K562 (cell line): ENCODE results near the gene PPIL1. TPM values are rescaled to one million over a fixed set of nuclear protein-coding genes. Genes with fewer than 3 reads are reported as not detected.
A peak's percentile ranks its signal among the peaks of the same experiment; 100 is the strongest.

Experiments
- HLTF ChIP-seq: fragments of 450-650 bp; IDR thresholded peaks from 2 replicates; pipeline ENCODE4 v1.6.1; 2016
- MTA1 ChIP-seq: fragments of 450-650 bp; IDR thresholded peaks from 2 replicates; pipeline ENCODE4 v1.6.1; 2017; ENCODE audit warnings: borderline replicate concordance
- NFIX ChIP-seq: fragments of 250-450 bp; sonication (Bioruptor Pico); IDR thresholded peaks from 2 replicates; pipeline ENCODE4 v1.4.0; 2020; ENCODE audit warnings: low read depth, mild to moderate bottlenecking, moderate library complexity
- PHF20 ChIP-seq: fragments of 450-650 bp; IDR thresholded peaks from 2 replicates; pipeline ENCODE4 v1.6.1; 2018; ENCODE audit not compliant: partially characterized antibody
- TAF1 ChIP-seq: IDR thresholded peaks from 2 replicates; pipeline ENCODE4 v1.6.1; 2011; ENCODE audit warnings: mild to moderate bottlenecking, low read length, moderate library complexity; ENCODE audit not compliant: insufficient read depth, control insufficient read depth, severe bottlenecking; ENCODE audit errors: extremely low read depth
- THRAP3 ChIP-seq: fragments of 450-650 bp; IDR thresholded peaks from 2 replicates; pipeline ENCODE4 v1.6.1; 2016; ENCODE audit warnings: mild to moderate bottlenecking, inconsistent platforms, borderline replicate concordance
- ZBTB1 ChIP-seq: sonication (generic); formaldehyde crosslinking; IDR thresholded peaks from 2 replicates; pipeline ENCODE4 v1.8.1; 2023; ENCODE audit warnings: missing genetic modification reagents, low read depth, mild to moderate bottlenecking, borderline replicate concordance
- ZEB2 ChIP-seq: fragments of 450-650 bp; IDR thresholded peaks from 2 replicates; pipeline ENCODE4 v1.6.1; 2016
- ZNF197 ChIP-seq: fragments of 200-800 bp; sonication (Bioruptor generic); IDR thresholded peaks from 2 replicates; pipeline ENCODE4 v1.6.1; 2016; ENCODE audit warnings: low read depth, missing genetic modification characterization, missing compliant biosample characterization
- ZNF707 ChIP-seq: fragments of 250-450 bp; sonication (Bioruptor Pico); conservative IDR thresholded peaks from 2 replicates; pipeline ENCODE4 v1.8.0; 2022; ENCODE audit warnings: inconsistent platforms, mild to moderate bottlenecking, moderate library complexity
- polyA plus RNA-seq, 8 experiments: library from polyadenylated mRNA; depleted of rRNA in 4 of 8; stranded (reverse) in 5 of 8; unstranded in 3 of 8; fragments of >200 nt; fragmentation: Nextera tagmentation in 2 of 8; fragmentation: Illumina TruSeq in 1 of 8; extraction: Ambion mirVana in 2 of 8; extraction: Trizol in 1 of 8; gene quantifications; 2 replicates each; pipeline versions ENCODE4 v1.2.1 to v1.2.3, GENCODE V29; 2011 to 2014; ENCODE audit warnings: inconsistent platforms in 1 of 8, missing spikeins in 1 of 8
- total RNA-seq, 7 experiments: library from RNA; depleted of rRNA in 6 of 7; stranded (reverse); fragments of >200 nt in 6 of 7; fragmentation: Illumina TruSeq in 2 of 7; extraction: Trizol in 2 of 7; gene quantifications; 2 replicates each; pipeline versions ENCODE4 v1.2.1 to v1.2.3, GENCODE V29; 2011 to 2021; ENCODE audit warnings: low replicate concordance in 1 of 7
- TF ChIP-seq, protein P1 (sequence below): fragments of 450-650 bp; IDR thresholded peaks from 2 replicates; pipeline ENCODE4 v1.6.1; 2016; ENCODE audit warnings: low read depth
- TF ChIP-seq, protein P2 (sequence below): fragments of 250-450 bp; sonication (Bioruptor Pico); IDR thresholded peaks from 2 replicates; pipeline ENCODE4 v1.5.0; 2020; ENCODE audit warnings: mild to moderate bottlenecking
- TF ChIP-seq, protein P3 (sequence below): fragments of 250-450 bp; sonication (Bioruptor Pico); IDR thresholded peaks from 2 replicates; pipeline ENCODE4 v1.5.0; 2022; ENCODE audit warnings: mild to moderate bottlenecking
- TF ChIP-seq, protein P4 (sequence below): sonication (generic); formaldehyde crosslinking; IDR thresholded peaks from 2 replicates; pipeline ENCODE4 v1.8.0; 2022; ENCODE audit warnings: missing genetic modification reagents, mild to moderate bottlenecking, borderline replicate concordance

PPIL1 gene
- total and polyA plus RNA-seq, 9 of the 15 experiments (the other 6 are each of a cell fraction or from before 2014, with no cell fraction given), result 65.8 to 205 (median 130) TPM

DNA sequence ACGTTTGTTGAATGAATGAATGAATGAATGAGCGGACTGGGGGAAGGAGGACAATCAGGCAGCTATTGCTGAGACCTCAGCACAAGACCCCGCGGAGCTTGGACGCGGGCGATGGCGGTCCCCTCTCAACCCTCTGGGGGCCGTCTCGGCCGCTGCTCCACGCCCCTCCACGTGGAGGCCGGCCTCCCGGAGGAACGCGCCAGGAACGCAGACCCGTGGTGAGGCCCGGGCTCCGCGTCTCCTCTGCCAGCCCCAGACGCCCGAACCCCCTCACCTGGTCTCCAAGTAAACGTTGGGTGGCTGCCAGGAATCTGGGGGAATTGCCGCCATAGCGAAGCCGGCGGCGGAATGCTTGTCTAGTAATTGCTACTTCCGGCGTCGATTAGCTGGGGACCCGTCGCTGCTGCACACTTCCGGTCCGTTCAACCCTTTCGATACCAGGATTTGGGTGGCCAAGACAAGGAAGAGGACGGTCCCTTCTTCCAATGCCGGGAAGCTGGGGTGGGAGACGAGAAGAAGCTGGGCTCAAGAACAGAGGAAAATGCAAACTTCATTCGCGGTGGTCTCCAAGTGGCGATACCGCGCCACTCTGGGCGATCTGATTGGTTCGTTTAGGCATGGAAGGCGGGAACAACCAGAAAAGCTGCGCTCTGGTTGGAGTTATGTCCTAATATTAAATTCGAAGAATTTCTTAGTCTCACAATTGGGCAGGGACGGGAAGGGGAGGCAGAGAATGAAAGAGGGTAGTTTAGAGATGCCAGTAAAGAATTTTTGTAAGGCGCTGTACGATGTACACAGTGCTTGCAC, at the start of gene PPIL1 (continued):
- TF ChIP-seq, protein P1, sequence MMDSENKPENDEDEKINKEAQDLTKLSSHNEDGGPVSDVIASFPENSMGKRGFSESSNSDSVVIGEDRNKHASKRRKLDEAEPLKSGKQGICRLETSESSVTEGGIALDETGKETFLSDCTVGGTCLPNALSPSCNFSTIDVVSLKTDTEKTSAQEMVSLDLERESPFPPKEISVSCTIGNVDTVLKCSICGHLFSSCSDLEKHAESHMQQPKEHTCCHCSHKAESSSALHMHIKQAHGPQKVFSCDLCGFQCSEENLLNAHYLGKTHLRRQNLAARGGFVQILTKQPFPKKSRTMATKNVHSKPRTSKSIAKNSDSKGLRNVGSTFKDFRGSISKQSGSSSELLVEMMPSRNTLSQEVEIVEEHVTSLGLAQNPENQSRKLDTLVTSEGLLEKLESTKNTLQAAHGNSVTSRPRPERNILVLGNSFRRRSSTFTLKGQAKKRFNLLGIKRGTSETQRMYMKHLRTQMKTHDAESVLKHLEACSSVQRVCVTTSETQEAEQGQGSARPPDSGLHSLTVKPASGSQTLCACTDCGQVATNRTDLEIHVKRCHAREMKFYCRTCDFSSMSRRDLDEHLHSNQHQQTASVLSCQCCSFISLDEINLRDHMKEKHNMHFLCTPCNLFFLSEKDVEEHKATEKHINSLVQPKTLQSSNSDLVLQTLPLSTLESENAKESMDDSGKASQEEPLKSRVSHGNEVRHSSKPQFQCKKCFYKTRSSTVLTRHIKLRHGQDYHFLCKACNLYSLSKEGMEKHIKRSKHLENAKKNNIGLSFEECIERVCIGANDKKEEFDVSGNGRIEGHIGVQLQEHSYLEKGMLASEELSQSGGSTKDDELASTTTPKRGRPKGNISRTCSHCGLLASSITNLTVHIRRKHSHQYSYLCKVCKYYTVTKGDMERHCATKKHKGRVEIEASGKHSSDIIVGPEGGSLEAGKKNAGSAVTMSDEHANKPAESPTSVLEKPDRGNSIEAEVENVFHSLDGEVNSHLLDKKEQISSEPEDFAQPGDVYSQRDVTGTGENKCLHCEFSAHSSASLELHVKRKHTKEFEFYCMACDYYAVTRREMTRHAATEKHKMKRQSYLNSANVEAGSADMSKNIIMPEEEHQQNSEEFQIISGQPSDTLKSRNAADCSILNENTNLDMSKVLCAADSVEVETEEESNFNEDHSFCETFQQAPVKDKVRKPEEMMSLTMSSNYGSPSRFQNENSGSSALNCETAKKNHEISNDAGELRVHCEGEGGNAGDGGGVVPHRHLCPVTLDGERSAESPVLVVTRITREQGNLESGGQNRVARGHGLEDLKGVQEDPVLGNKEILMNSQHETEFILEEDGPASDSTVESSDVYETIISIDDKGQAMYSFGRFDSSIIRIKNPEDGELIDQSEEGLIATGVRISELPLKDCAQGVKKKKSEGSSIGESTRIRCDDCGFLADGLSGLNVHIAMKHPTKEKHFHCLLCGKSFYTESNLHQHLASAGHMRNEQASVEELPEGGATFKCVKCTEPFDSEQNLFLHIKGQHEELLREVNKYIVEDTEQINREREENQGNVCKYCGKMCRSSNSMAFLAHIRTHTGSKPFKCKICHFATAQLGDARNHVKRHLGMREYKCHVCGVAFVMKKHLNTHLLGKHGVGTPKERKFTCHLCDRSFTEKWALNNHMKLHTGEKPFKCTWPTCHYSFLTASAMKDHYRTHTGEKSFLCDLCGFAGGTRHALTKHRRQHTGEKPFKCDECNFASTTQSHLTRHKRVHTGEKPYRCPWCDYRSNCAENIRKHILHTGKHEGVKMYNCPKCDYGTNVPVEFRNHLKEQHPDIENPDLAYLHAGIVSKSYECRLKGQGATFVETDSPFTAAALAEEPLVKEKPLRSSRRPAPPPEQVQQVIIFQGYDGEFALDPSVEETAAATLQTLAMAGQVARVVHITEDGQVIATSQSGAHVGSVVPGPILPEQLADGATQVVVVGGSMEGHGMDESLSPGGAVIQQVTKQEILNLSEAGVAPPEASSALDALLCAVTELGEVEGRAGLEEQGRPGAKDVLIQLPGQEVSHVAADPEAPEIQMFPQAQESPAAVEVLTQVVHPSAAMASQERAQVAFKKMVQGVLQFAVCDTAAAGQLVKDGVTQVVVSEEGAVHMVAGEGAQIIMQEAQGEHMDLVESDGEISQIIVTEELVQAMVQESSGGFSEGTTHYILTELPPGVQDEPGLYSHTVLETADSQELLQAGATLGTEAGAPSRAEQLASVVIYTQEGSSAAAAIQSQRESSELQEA, result peak; percentile 37; the same call in 1 of the 2 replicates
- TF ChIP-seq ZEB2 (peak; percentile 98), ZNF707 (CRISPR knock-in tag) (peak; percentile 5; the same call in 1 of the 2 replicates), TAF1 (peak; percentile 90), ZBTB1 (CRISPR knock-in tag) (peak; percentile 64; the same call in 1 of the 2 replicates), PHF20 (peak; percentile 98), ZNF197 (CRISPR knock-in tag) (peak; percentile 48; the same call in 1 of the 2 replicates), HLTF (peak; percentile 75; the same call in 1 of the 2 replicates), THRAP3 (peak; percentile 85; the same call in 1 of the 2 replicates), NFIX (CRISPR knock-in tag) (peak; percentile 71), MTA1 (peak; percentile 80; the same call in 1 of the 2 replicates)
- TF ChIP-seq, protein P2, sequence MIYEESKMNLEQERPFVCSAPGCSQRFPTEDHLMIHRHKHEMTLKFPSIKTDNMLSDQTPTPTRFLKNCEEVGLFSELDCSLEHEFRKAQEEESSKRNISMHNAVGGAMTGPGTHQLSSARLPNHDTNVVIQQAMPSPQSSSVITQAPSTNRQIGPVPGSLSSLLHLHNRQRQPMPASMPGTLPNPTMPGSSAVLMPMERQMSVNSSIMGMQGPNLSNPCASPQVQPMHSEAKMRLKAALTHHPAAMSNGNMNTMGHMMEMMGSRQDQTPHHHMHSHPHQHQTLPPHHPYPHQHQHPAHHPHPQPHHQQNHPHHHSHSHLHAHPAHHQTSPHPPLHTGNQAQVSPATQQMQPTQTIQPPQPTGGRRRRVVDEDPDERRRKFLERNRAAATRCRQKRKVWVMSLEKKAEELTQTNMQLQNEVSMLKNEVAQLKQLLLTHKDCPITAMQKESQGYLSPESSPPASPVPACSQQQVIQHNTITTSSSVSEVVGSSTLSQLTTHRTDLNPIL, result no peak
- TF ChIP-seq, protein P3, sequence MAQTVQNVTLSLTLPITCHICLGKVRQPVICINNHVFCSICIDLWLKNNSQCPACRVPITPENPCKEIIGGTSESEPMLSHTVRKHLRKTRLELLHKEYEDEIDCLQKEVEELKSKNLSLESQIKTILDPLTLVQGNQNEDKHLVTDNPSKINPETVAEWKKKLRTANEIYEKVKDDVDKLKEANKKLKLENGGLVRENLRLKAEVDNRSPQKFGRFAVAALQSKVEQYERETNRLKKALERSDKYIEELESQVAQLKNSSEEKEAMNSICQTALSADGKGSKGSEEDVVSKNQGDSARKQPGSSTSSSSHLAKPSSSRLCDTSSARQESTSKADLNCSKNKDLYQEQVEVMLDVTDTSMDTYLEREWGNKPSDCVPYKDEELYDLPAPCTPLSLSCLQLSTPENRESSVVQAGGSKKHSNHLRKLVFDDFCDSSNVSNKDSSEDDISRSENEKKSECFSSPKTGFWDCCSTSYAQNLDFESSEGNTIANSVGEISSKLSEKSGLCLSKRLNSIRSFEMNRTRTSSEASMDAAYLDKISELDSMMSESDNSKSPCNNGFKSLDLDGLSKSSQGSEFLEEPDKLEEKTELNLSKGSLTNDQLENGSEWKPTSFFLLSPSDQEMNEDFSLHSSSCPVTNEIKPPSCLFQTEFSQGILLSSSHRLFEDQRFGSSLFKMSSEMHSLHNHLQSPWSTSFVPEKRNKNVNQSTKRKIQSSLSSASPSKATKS (CRISPR knock-in tag), result no peak
- TF ChIP-seq, protein P4, sequence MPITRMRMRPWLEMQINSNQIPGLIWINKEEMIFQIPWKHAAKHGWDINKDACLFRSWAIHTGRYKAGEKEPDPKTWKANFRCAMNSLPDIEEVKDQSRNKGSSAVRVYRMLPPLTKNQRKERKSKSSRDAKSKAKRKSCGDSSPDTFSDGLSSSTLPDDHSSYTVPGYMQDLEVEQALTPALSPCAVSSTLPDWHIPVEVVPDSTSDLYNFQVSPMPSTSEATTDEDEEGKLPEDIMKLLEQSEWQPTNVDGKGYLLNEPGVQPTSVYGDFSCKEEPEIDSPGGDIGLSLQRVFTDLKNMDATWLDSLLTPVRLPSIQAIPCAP (CRISPR knock-in tag), result no peak
